Globus pallidus (tissue), 1 donor: ENCODE measurements around the gene TMEM167B.
A peak's percentile ranks its signal among the peaks of the same experiment; 100 is the strongest.

Experiments
- DNase-seq: peaks from one replicate; pipeline ENCODE4 v3.0.0-alpha.2; 2015; ENCODE audit warnings: low spot score

The TMEM167B gene

DNA sequence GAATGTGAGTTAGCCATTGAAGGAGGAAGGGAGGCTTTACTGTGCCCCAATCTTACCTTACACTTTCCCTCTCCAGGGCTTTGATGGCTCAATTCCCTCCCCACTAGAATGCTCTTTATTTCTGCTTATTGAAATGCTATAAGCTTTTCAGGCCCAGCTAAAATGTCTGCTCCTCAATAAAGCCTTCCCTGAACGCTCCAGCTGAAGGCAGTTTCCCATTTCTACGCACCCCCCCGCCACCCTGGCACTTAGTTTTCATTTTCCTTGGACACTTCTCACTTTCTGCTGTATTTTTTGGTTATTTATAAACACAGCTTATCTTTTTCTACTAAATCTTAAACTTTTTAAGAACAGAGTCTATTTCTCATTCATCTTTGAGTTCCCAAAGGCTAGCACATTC is 7.1 kb upstream of the TMEM167B start:
- no peak for DNase-seq

DNA sequence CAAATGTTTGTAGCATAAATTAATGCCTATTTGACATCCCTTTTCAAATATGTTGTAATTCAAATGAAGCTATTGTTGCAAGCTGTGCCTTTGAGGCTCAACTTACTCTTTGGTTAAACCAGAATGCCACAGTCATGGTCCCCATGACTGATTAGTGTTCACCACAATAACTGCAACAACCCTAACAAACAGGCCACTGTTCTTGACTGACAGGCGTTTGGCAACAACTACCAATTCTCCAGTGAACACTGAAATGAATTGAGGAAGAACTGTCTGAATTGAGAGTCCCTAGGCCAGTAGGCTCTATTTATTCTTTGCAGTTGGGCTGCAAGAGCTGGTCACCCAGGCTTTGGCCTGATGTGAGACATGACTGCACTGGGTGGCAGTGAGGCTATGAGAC is 6.6 kb upstream of the TMEM167B start:
- peak; percentile 97 for DNase-seq

DNA sequence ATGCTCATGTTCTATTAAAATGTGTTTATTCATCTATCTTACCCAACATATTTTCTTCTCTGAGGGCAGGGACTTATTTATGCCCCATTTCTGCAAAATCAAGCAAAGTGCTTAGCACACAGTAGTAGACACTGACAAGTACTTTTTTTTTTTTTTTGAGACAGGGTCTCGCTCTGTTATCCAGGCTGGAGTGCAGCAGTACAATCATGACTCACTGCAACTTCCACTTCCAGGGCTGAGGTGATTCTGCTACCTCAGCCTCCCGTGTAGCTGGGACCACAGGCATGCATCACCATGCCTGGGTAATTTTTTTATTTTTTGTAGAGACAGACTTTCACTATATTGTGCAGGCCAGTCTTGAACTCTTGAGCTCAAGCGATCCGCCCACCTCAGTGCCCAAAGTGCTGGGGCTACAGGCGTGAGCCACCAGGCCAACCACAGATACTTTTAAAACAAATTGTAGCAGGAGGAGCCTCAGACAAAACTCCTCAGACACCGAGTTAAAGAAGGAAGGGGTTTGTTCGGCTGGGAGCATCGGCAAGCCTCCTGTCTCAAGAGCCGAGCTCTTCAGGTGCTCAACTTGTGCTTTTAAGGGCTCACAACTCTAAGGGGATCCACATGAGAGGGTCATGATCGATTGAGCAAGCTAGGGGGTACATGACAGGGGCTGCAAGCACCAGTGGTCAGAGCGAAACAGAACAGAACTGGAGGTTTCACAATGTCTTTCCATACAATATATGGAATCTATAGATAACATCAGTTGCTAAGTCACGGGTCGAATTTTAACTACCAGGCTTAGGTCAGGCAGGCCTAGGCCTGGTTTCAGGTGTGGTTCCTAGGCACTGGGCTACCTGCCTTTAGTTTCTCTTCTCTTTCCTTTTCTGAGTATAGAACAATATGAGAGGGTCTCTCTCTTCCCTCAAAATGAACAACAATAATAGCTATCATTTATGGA is 5.7 kb upstream of the TMEM167B start:
- no peak for DNase-seq

DNA sequence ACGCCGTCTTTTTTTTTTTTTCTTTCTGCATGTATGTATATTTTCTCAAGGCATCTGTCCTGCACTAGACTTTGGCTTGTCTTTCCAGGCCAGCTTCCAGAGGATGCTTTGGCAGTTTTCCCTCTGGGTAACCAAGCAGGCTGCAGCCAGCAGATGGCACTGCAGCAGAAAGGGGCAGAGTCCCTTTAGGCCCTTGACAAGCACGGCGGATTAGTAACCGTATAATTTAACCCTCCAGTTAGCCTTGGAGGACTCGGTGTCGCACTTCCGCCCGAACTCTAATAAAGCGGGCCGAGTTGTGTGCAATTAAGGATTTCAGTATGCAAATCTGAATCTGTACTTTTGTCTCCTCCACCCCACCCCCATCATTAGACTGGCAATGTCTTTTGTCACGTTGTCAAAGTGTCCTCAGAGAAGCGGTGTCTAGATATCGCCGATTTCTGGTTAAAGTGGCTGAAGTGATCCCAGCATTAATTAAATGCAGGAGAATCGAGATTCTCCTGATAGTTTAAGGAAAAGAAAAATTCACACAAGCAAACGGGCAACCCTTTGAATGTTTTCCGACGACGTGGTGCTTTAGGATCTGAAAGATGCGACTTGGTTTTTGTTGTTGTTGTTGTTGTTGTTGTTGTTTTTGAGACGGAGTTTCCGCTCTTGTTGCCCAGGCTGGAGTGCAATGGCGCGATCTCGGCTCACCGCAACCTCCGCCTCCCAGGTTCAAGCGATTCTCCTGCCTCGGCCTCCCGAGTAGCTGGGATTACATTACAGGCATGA is 1.1 kb upstream of the TMEM167B start:
- DNase-seq, result peak; percentile 97

DNA sequence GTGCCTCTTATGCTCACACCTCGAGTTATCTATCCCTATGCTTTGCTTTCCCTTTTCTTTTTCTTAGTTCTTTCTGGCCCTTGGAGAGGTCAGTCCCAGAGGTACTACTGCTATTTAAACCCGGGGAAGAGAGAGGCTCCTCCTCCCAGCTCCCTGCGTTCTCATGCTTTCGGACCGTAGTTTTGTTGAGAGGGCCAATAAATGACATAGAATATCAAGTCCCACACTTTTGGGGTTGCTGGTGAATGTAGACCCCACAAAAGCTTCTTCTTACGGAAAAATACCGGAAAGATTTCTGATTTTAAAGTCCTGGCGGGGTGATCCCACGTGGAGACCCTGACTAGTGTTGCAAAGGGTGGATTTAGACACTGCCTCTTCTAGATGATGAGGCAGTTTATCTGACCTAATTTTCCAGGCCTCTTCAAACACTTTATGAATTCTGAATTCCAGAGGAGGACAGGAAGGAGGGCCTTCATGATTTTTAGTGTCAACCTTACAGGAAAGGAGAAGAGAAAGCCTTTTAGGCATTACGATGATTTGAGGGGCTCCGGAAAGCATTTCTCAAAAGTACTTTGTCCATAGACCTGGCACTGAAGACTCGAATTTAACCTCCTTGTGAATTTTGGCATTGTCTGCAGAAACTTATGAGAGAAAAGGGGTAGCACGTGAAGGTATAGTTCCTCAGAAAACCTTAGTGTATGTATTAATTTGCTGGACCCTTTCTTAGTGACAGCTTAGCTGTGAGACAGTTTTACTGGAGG is 694 bp downstream of the TMEM167B start:
- no peak for DNase-seq

DNA sequence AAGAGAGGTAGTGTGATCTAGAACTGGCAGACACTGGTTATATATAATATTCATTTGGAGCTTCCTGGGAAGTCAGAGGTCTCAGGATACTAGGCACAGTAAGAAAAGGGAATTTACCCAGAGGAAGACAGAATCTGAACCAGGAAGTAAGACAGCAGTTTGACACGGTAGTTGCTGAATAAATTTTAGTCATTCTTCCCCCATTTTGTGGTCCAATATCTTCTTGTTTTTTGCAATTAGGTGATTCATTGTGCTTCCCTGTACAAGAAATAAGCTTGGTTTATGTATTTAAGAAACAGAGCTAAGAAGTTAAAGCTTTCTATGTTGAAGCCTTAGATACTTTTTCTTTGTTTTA is 1.3 kb downstream of the TMEM167B start:
- DNase-seq, result no peak

DNA sequence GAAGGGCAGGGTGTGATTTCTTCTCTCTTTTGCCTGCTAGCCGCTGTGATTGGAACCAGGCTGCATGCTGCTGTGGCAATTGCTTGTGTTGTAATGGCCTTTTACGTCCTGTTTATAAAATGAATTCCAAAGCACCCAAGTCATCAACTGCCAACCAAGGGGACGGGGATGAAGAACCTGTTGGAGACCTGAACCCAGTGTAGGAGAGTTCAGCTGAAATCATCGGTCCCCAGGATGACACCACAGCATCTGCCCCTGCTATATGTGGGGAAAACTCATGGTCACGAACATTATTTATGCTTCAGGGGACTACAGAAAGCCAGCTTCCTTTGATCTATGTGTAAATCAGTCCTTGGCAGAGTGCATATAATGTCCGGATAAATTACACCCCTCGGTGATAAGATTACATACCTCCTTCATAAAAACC is 3.8 kb downstream of the TMEM167B start:
- no peak for DNase-seq

DNA sequence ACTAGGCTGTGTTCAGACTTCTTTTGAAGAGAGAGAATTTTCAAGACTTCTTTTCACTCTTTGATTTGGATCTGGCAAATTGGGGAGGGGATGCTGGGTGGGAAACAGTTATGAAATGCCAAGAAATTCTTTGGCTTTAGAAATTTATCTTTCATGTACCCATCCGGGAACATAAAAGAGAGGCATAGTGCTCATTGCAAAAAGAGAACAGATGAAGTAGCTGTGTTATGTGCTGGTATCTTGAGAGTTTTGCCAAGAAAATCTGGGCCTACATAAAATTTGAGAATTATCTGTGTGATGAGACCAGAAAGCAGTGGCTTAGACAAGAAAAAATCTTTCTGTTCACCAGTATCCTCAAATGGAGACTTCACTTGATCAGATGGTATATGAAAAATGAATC is 4.3 kb downstream of the TMEM167B start:
- DNase-seq, result no peak

DNA sequence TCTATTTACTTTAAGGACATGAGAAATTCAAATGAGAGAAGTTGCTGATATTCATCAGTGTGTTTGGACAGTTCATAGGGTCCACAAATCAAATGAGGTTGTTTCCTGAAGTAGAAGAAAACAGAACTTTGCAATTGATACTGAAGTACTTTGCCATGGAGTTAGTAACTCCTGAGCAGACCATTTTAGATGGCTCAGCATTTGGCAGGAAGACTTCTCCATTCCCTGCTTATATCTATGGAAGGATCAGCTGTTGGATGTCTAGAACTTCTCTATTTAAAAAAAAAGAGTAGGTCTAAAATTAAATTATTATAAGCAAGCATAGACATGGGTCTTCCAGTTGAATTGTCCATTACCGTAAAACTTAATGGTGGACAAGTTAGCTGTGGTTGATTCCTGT is 5.1 kb downstream of the TMEM167B start:
- no peak for DNase-seq

DNA sequence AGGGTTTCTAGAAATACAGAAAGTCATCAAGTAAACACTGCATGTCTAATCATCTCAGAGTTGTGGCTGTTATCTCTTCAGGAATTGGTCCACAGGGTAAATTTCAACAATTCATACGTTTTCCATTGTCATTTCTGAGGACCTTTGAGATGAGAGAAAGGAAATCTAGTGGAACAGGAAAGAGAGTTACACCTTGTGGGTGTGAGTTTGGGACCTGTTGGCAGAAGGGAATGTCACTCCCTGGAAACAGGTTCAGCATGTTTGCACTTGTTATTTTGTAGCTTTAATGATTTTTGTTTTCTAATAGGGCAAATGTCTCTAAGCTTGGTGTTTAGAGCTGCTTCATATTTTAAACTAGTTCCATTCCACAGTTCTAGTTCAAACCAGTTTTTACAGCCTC is 5.6 kb downstream of the TMEM167B start:
- no peak for DNase-seq

DNA sequence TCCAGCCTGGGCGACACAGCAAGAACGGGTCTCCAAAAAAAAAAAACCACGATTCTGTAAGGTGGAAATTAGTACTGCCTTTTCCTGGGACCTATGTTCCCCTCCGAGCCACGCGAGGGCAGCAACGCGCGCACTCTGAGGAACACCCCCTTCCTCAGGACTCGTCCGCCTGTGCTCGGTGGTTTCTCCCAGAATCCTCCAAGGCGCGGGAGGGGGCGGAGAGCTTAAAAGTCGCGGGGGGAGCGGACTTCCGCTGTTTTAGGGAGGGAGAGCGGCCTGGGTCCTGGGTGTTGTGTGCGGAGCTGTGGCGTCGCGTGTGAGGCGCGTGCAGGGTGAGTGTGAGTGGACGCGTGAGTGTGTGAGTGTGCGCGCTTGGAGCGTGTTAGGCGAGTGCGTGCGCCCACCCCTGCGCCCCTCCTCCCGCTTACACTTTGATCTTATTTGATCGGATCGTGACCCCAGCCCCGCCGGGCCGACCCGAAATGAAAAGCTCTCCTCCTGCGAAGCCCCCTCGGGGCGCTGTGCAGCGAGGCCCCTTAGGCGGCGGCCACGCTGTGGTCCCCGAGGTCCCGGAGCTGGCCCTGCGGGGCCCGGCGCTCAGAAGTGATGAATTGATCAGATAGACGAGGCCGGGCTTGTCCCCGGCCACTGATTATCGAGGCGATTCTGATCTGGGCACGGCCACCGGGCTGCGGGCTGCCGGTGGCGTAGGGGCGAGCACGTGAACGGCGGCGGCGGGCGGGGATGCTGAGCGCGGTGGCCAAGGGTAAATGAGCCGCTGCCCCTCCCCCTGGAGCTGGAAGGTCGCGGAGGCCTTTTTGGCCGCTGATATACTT is 9.6 kb downstream of the TMEM167B start:
- DNase-seq, result peak; percentile 96

DNA sequence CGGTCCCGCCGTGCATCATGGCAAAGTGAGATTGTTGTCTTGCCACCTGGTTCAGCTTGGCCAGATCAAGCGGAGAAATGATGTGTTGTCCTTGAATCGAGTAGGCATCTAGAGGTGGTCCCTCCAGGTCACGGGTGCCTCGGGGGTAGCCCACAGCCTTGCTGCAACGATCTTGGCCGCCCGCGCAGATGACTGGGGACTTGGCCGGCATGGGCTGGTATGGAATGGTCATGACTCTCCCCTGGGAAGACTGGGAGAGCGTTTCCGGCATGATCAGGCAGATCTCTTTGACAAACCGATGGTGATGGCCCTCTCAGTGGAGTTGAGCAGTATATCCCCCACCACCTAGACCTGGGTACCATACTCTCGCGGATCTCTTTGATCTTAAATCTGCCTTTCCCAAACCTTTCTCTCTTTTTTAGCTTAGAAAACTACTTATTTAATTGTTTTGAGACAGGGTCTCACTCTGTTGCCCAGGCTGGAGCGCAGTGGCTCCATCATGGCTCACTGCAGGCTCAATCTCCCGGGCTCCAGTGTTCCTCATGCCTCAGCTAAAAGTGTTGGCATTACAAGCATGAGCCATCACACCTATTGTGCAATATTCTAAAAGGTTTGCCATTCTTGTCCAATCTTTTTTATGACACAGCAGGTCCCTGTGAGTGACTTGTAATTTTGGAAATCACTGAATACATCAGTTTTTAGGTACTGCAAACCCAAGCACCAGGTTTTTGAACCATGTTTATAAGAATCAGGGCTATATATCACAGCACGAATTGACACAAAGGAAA is 14.0 kb downstream of the TMEM167B start:
- no peak for DNase-seq

DNA sequence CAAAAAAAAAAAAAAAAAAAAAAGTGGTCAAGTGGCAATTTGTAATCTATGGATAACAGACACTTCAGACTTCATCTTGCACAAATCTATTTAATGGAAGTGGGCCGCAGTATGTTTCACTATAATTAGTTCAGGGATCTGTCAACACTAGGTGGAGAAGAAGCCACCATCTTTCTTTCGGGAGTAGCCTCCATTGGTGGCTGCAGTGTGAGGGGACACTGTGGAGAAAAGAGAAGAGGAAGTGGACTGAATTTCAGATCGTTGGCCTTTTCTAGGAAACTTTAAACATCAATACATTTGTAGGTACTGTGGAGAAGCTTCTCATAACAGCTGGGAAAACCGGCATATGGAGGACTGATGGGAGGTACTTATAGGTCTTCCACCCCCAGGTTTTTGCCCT is 15.3 kb downstream of the TMEM167B start:
- DNase-seq, result no peak

DNA sequence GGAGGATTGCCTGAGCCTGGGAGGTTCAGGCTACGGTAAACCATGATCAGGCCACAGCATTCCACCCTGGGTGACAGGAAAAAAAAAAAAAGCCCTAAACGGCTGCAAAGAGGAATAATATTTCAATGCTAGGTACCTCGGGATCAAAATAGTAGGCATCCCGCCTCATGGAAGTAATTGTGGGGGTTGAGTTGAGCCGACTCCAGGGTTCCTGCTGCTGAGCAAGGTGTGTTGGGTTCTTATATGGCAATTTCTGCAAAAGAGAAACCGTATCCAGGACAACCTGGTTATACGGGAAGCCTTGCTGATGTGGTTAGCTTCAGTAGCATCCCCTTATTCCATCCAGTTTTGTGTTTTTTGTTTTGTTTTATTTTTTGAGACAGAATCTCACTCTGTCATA is 17.2 kb downstream of the TMEM167B start:
- no peak for DNase-seq

DNA sequence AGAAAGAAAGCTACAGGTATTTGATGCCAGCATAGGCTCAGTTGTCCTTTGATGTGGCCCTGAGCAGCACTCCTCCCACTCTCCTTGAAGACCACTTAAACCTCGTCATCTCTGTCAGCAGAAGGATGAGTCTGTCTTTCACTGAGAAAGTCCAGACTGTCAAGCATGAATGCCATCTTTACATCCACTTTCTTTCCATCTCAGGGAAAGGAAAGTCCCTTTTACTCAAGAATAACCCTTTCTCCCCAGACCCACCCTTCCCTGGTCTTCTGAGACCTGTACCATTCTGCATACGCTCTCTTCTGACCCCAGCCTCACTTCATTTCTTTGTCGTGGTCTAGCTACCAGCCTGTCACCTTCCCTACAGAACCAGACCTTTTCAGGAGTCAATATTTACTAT is 19.3 kb downstream of the TMEM167B start:
- DNase-seq, result no peak

DNA sequence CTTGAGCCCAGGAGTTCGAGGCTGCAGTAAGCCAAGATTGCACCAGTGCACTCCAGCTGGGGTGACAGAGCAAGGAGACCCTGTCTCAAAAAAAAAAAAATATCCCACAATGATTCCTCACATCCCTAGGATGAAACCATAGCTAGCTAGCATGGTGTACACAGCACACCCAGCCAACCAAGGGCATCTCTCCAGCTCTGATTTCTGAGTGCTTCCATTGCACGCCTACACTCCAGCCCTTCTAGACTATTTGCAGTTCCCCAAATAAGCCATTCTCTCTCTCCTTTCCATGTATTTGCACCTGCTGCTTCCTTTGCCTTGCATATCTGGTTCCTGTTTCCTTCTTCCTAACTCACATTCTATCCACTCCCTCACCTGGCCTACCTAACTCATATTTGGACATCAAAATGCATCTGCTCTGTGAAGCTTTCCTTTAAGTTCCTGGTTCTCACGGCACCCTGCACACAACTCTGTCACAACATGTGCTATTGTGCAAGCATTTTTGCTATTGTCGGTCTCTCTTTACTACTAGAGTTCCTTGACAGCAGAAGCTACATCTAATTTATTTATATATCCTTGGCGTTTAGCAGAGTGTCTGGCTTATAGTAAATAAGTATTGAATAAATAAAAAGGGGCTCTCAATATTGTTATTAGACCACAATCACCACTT is 21.0 kb downstream of the TMEM167B start:
- DNase-seq, result no peak

DNA sequence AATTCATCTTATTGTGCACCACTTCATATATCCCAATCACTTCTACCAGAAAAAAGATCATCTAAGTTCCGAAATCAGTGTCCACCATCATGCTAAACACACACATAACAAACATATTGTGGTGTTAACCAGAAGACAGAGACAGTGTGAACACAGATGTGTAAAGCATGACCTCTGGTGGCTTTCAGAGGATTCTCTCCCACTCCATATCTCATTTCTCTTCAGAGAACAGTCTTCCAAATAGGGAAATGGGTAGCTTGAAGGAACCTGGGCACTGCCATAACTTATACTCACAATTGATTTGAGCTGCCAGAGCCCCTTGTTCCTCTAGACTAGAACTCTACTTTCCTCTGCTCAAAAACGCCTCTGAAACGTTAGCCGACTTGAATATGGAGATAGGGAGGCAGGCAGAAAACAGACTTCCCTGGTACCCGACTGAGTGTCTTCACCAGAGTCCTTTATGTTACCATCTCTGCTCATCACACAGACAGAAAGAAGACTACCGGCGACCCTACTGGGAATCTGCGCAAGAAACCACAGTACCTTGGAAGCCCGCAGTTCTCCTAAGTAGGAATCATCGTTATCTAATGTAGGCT is 21.6 kb downstream of the TMEM167B start:
- peak; percentile 76 for DNase-seq

DNA sequence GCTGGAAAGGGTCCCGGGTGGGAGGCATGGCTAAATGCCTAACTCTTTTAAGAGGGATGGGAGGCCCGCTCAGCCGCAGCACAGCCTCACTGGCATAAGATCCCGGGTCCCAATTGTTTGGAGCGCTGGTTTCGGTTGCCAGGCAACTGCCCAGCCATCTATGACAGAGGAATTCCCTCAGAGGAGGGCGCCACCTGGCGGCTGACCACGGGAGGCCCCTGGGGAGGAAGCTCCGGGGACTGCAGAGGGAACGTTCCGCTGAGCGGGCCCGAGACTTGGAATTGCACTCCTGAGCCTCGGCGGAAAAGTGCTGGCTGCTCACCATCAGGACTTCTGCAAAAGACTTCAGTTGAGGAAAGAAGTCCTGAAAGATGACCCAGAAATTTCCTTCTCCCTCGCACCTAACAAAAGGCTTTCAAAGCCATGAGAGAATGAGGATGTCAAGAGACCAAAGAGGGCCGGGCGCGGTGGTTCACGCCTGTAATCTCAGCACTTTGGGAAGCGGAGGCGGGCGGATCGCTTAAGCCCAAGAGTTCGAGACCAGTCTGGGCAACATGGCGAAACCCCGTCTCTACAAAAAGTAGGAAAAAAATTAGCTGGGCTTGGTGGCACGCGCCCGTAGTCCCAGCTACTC is 22.2 kb downstream of the TMEM167B start:
- peak; percentile 90 for DNase-seq
